Esophagus muscularis mucosa (tissue), 4 donors: ENCODE results near the gene D2HGDH. TPM values are rescaled to one million over a fixed set of nuclear protein-coding genes. Genes with fewer than 3 reads are reported as not detected.

ENCODE experiments used
- DNase-seq: peaks from one replicate; pipeline ENCODE4 v3.0.0-alpha.2; 2017; ENCODE audit errors: extremely low spot score
- H3K27ac ChIP-seq, 4 donors: fragments of 200-600 bp; sonication (generic); replicated peaks in 1 of 4; 1 replicate in 3 of 4; 2 replicates in 1 of 4; pipeline ENCODE4 v1.5.1; 2016 to 2019; ENCODE audit warnings: mild to moderate bottlenecking in 1 of 4
- H3K27me3 ChIP-seq, 4 donors: fragments of 200-600 bp; sonication (generic); one replicate each; pipeline versions ENCODE4 v1.5.1 to v1.6.0; 2016 to 2019
- H3K36me3 ChIP-seq, 4 donors: fragments of 200-600 bp; sonication (generic); one replicate each; pipeline ENCODE4 v1.5.1; 2016 to 2019
- H3K4me1 ChIP-seq, 4 donors: fragments of 200-600 bp; sonication (generic); one replicate each; pipeline ENCODE4 v1.5.1; 2016 to 2019
- H3K4me3 ChIP-seq, 4 donors: fragments of 200-600 bp; sonication (generic); 1 replicate in 2 of 4; 2 replicates in 2 of 4; pipeline ENCODE4 v1.5.1; 2016 to 2019; ENCODE audit warnings: mild to moderate bottlenecking in 4 of 4, moderate library complexity in 1 of 4
- H3K9me3 ChIP-seq, 4 donors: fragments of 200-600 bp; sonication (generic); 1 replicate in 3 of 4; 2 replicates in 1 of 4; pipeline ENCODE4 v1.5.1; 2016 to 2019
- EP300 ChIP-seq: sonication (generic); formaldehyde crosslinking; IDR thresholded peaks from one replicate; pipeline ENCODE4 v1.6.1; 2017; ENCODE audit warnings: antibody characterized with exemption
- POLR2A ChIP-seq: fragments of 450-650 bp; IDR thresholded peaks from one replicate; pipeline ENCODE4 v1.6.1; 2017; ENCODE audit warnings: antibody characterized with exemption, moderate library complexity, mild to moderate bottlenecking, low read depth
- POLR2AphosphoS5 ChIP-seq, 2 donors: sonication (generic); formaldehyde crosslinking; IDR thresholded peaks; one replicate each; pipeline ENCODE4 v1.6.1; 2017; ENCODE audit warnings: antibody characterized with exemption in 2 of 2
- WGBS: methylation state at CpG from one replicate; pipeline ENCODE4 v1.1.5; 2018; 5-methylcytosine and 5-hydroxymethylcytosine counted together
- intact Hi-C: fragments of 100-400 bp; cut with DNase I; formaldehyde crosslinking; loops from one replicate; pipeline ENCODE4 v1.15.1; 2023
- total RNA-seq, 4 donors: library from RNA; depleted of rRNA; stranded (reverse); fragments of >200 nt; gene quantifications; one replicate each; pipeline versions ENCODE4 v1.1.0 to v1.2.1, GENCODE V29; 2016
- TF ChIP-seq, protein P1 (sequence below), 3 experiments: fragments of 200-600 bp in 2 of 3; fragments of 450-650 bp in 1 of 3; sonication (generic) in 2 of 3; IDR thresholded peaks; one replicate each; pipeline ENCODE4 v1.5.1; 2017 to 2019; ENCODE audit warnings: antibody characterized with exemption in 3 of 3, mild to moderate bottlenecking in 2 of 3, moderate library complexity in 1 of 3

D2HGDH gene
- total RNA-seq, 4 donors from 2014 or later = 10.9 to 16.3 (median 11.9) TPM

DNA sequence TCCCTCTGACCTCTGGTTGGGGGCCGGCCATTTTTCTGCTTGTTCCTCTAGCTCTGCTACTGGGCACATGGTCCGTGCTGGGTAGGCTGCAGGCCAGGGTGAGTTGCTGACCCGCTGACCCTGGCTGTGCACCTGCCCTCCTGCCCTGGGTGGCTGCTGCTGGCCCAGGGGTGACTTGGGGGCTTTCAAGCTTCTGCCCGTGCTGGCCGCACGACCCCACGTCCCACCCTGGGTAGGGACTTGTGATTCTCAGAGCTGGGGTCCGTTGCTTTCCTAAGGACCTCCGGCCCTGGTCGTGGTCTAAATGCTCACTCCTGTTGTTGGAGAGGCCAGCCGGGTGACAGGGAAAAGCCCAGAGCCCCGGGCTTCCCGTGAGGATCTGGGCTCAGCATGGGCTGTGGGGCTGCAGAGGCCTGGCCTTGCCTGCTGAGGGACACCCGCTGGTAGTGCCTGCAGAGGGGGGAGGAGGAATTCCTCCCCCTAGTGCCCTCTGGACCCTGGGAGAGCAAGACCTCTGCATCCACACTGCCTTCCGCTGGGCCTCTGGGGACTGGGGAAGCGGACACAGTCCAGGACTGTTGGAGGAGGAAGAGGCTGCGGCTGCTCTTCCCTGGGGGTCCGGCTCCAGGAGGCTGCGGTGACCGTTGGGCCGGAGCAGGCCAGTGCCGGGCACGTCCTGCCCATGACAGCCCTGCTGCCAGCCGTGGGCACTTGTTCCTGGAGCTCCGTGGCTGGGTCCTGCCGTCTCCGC lies 35.9 kb downstream of the D2HGDH start:
- DNase-seq = no peak
- Histone ChIP-seq H3K4me1 (peaks cover 0 to 18% (median 9%) of the 10 kb centered on the region in 4 donors), H3K27me3 (peaks cover 0 to 47% (median 3%) of the 10 kb centered on the region in 4 donors), H3K4me3 (no peak overlapping the region), H3K36me3 (peaks cover 0 to 11% (median 3%) of the 10 kb centered on the region in 4 donors), H3K27ac (no peak overlapping the region), H3K9me3 (no peaks in the 10 kb centered on the region)
- intact Hi-C loops = no loop called here
- 53% methylated on average over 5 of the region's 27 CpGs for WGBS
- TF ChIP-seq, protein P1, sequence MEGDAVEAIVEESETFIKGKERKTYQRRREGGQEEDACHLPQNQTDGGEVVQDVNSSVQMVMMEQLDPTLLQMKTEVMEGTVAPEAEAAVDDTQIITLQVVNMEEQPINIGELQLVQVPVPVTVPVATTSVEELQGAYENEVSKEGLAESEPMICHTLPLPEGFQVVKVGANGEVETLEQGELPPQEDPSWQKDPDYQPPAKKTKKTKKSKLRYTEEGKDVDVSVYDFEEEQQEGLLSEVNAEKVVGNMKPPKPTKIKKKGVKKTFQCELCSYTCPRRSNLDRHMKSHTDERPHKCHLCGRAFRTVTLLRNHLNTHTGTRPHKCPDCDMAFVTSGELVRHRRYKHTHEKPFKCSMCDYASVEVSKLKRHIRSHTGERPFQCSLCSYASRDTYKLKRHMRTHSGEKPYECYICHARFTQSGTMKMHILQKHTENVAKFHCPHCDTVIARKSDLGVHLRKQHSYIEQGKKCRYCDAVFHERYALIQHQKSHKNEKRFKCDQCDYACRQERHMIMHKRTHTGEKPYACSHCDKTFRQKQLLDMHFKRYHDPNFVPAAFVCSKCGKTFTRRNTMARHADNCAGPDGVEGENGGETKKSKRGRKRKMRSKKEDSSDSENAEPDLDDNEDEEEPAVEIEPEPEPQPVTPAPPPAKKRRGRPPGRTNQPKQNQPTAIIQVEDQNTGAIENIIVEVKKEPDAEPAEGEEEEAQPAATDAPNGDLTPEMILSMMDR (IDR thresholded peaks at IDR 0.05) = no peak
- TF ChIP-seq POLR2AphosphoS5 (IDR thresholded peaks at IDR 0.05) = no peak
- TF ChIP-seq POLR2A = no peak
- no peak for TF ChIP-seq EP300

- intact Hi-C loops = no loop called here
Observed at GRCh38 chr2:241770936-241771285, 36.5 kb downstream of the D2HGDH start.

GRCh38 chr2:241771286-241772062 lies 37.0 kb downstream of the D2HGDH start:
- H3K36me3 ChIP-seq = peaks cover 0 to 11% (median 3%) of the 10 kb centered on the region in 4 donors
- peaks cover 0 to 58% (median 7%) of the 10 kb centered on the region in 4 donors for H3K27me3 ChIP-seq
- H3K4me3 ChIP-seq = no peak overlapping the region
- intact Hi-C loops = no loop called here
- peaks cover 0 to 18% (median 9%) of the 10 kb centered on the region in 4 donors for H3K4me1 ChIP-seq
- TF ChIP-seq POLR2A (no peak), EP300 (no peak), POLR2AphosphoS5 (IDR thresholded peaks at IDR 0.05) (peak in 1 of 2 donors; percentile 8)
- TF ChIP-seq, protein P1 (IDR thresholded peaks at IDR 0.05) = no peak
- no peak overlapping the region for H3K27ac ChIP-seq
- 59% methylated on average over 4 of the region's 38 CpGs for WGBS
- H3K9me3 ChIP-seq = no peaks in the 10 kb centered on the region
- DNase-seq = no peak

More at GRCh38 chr2:241770936-241771285, 36.5 kb downstream of the D2HGDH start:
- WGBS = 96% methylated on average over 5 of the region's 12 CpGs
- no peaks in the 10 kb centered on the region for H3K9me3 ChIP-seq
- H3K4me1 ChIP-seq = peaks cover 0 to 18% (median 9%) of the 10 kb centered on the region in 4 donors
- peaks cover 0 to 53% (median 7%) of the 10 kb centered on the region in 4 donors for H3K27me3 ChIP-seq
- TF ChIP-seq, protein P1 (IDR thresholded peaks at IDR 0.05) = no peak
- TF ChIP-seq EP300 = no peak
- no peak for TF ChIP-seq POLR2AphosphoS5 (IDR thresholded peaks at IDR 0.05)
- no peak for TF ChIP-seq POLR2A
- DNase-seq = no peak
- no peak overlapping the region for H3K4me3 ChIP-seq
- H3K36me3 ChIP-seq = peaks cover 0 to 11% (median 3%) of the 10 kb centered on the region in 4 donors
- no peak overlapping the region for H3K27ac ChIP-seq

GRCh38 chr2:241772063-241772499 lies 37.7 kb downstream of the D2HGDH start:
- Histone ChIP-seq H3K36me3 (peaks cover 0 to 11% (median 3%) of the 10 kb centered on the region in 4 donors), H3K9me3 (no peaks in the 10 kb centered on the region), H3K27me3 (peaks cover 0 to 65% (median 7%) of the 10 kb centered on the region in 4 donors), H3K4me1 (peaks cover 0 to 18% (median 9%) of the 10 kb centered on the region in 4 donors), H3K4me3 (no peak overlapping the region), H3K27ac (no peak overlapping the region)
- intact Hi-C loops = no loop called here
- no peak for DNase-seq
- TF ChIP-seq POLR2A (no peak), EP300 (no peak), POLR2AphosphoS5 (IDR thresholded peaks at IDR 0.05) (no peak)
- TF ChIP-seq, protein P1 (IDR thresholded peaks at IDR 0.05) = no peak
- WGBS = 51% methylated on average over 9 of the region's 9 CpGs
